T-helper 2 cell treated with Interferon-gamma antibody and Interleukin-4, amounts not matched to agents 5 μg/mL and 100 μg/mL, for 36 hours (primary cell): Measurements from ENCODE around the gene RGS12.
A peak's percentile ranks its signal among the peaks of the same experiment; 100 is the strongest.

Experiments
- DNase-seq: peaks from one replicate; pipeline ENCODE4 v3.0.0; 2021; ENCODE audit warnings: low spot score
- H3K27ac Mint-ChIP-seq: one replicate; pipeline ENCODE4 v1.8.0; 2021; ENCODE audit warnings: mild to moderate bottlenecking, mixed read lengths
- H3K27me3 Mint-ChIP-seq: one replicate; pipeline ENCODE4 v1.8.0; 2021; ENCODE audit warnings: low read depth, mixed read lengths
- H3K36me3 Mint-ChIP-seq: one replicate; pipeline ENCODE4 v1.8.0; 2021; ENCODE audit warnings: low read depth, mixed read lengths
- H3K4me1 Mint-ChIP-seq: one replicate; pipeline ENCODE4 v1.8.0; 2021; ENCODE audit warnings: low read depth, mixed read lengths
- H3K4me3 Mint-ChIP-seq: one replicate; pipeline ENCODE4 v1.8.0; 2022; ENCODE audit warnings: mild to moderate bottlenecking, moderate library complexity, mixed read lengths
- H3K9me3 Mint-ChIP-seq: one replicate; pipeline ENCODE4 v1.8.0; 2021; ENCODE audit warnings: mixed read lengths

Gene RGS12

DNA sequence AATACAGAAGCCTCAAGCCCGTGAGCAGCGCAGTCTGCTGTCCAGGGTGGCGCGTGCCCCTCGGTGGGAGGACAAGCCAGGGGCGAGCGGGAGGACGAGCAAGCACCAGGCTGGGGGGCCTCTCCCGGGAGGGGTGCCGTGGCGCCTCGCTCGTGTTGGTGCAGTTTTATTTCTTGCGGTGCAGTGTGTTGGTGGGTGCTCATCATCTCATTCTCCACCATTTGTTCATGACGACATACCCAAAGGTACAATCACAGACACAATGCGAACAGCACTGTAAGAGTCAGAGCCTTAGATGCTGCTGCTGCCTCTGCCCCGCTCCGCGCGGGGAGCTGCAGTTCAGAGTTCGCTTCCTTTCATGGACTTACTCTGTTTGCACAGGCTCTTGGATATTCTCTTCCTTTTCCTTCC lies 30.3 kb downstream of the RGS12 start:
- Mint-ChIP-seq H3K9me3 (no peaks in the 10 kb centered on the region), H3K27me3 (peaks cover 2% of the 10 kb centered on the region), H3K36me3 (no peaks in the 10 kb centered on the region), H3K4me1 (no peaks in the 10 kb centered on the region), H3K4me3 (no peak overlapping the region), H3K27ac (no peak overlapping the region)
- no peak for DNase-seq

GRCh38 chr4:3324093-3324815 lies 31.4 kb downstream of the RGS12 start:
- Mint-ChIP-seq H3K27me3 (peaks cover 2% of the 10 kb centered on the region), H3K9me3 (no peaks in the 10 kb centered on the region), H3K4me1 (no peaks in the 10 kb centered on the region), H3K27ac (no peak overlapping the region), H3K4me3 (no peak overlapping the region), H3K36me3 (no peaks in the 10 kb centered on the region)
- no peak for DNase-seq

- no peak for DNase-seq
- H3K4me3 Mint-ChIP-seq = no peak overlapping the region
Observed at GRCh38 chr4:3328814-3329663, 36.2 kb downstream of the RGS12 start.

GRCh38 chr4:3329887-3330286 lies 37.1 kb downstream of the RGS12 start:
- H3K27ac Mint-ChIP-seq = no peak overlapping the region
- peaks cover 5% of the 10 kb centered on the region for H3K4me1 Mint-ChIP-seq
- DNase-seq = no peak
- H3K4me3 Mint-ChIP-seq = no peak overlapping the region
- no peaks in the 10 kb centered on the region for H3K36me3 Mint-ChIP-seq
- H3K27me3 Mint-ChIP-seq = peaks cover 4% of the 10 kb centered on the region
- H3K9me3 Mint-ChIP-seq = no peaks in the 10 kb centered on the region

More at GRCh38 chr4:3328814-3329663, 36.2 kb downstream of the RGS12 start:
- Mint-ChIP-seq H3K4me1 (peaks cover 3% of the 10 kb centered on the region), H3K9me3 (no peaks in the 10 kb centered on the region), H3K27me3 (peaks cover 2% of the 10 kb centered on the region), H3K36me3 (no peaks in the 10 kb centered on the region), H3K27ac (no peak overlapping the region)

DNA sequence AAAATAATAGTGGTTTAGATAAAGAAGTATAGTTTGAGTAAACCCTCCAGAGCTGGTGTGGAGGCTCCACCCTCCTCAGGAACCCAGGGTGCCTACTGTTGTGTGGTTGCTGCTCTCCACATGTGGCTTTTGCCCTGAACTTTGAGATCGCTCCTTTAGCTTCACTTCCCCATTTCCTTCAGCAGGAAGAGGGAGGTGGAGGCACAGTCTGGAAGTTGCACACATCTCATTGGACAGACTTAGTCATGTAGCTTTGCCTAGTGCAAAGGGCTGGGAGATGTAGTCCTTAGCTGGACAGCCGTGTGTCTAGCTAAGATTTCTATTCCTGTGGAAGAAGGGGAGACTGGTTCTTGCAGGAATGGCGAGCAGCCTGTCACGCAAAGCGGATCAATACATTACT lies 37.9 kb downstream of the RGS12 start:
- Mint-ChIP-seq H3K4me3 (no peak overlapping the region), H3K27me3 (peaks cover 2% of the 10 kb centered on the region), H3K4me1 (peaks cover 5% of the 10 kb centered on the region), H3K36me3 (no peaks in the 10 kb centered on the region), H3K27ac (no peak overlapping the region), H3K9me3 (no peaks in the 10 kb centered on the region)
- DNase-seq = no peak

- Mint-ChIP-seq H3K27me3 (peaks cover 2% of the 10 kb centered on the region), H3K4me1 (peaks cover 5% of the 10 kb centered on the region), H3K36me3 (no peaks in the 10 kb centered on the region), H3K27ac (no peak overlapping the region), H3K4me3 (no peak overlapping the region), H3K9me3 (no peaks in the 10 kb centered on the region)
- DNase-seq = no peak
Observed at GRCh38 chr4:3331511-3332394, 38.9 kb downstream of the RGS12 start.

- H3K27me3 Mint-ChIP-seq = peaks cover 2% of the 10 kb centered on the region
- no peaks in the 10 kb centered on the region for H3K36me3 Mint-ChIP-seq
- H3K4me3 Mint-ChIP-seq = no peak overlapping the region
- no peak for DNase-seq
- peaks cover 5% of the 10 kb centered on the region for H3K4me1 Mint-ChIP-seq
- no peak overlapping the region for H3K27ac Mint-ChIP-seq
- no peaks in the 10 kb centered on the region for H3K9me3 Mint-ChIP-seq
Observed at GRCh38 chr4:3332498-3332897, 39.7 kb downstream of the RGS12 start.

GRCh38 chr4:3334316-3334715 lies 41.5 kb downstream of the RGS12 start:
- Mint-ChIP-seq H3K27ac (no peak overlapping the region), H3K4me1 (peaks cover 5% of the 10 kb centered on the region), H3K9me3 (no peaks in the 10 kb centered on the region), H3K27me3 (peaks cover 2% of the 10 kb centered on the region), H3K36me3 (no peaks in the 10 kb centered on the region), H3K4me3 (no peak overlapping the region)
- no peak for DNase-seq

- Mint-ChIP-seq H3K4me1 (peaks cover 5% of the 10 kb centered on the region), H3K9me3 (no peaks in the 10 kb centered on the region), H3K27me3 (peaks cover 2% of the 10 kb centered on the region), H3K27ac (no peak overlapping the region), H3K4me3 (no peak overlapping the region), H3K36me3 (no peaks in the 10 kb centered on the region)
- no peak for DNase-seq
Observed at GRCh38 chr4:3335385-3335784, 42.6 kb downstream of the RGS12 start.

GRCh38 chr4:3335982-3336381 lies 43.2 kb downstream of the RGS12 start:
- Mint-ChIP-seq H3K27me3 (peaks cover 2% of the 10 kb centered on the region), H3K4me3 (no peak overlapping the region), H3K36me3 (no peaks in the 10 kb centered on the region), H3K9me3 (no peaks in the 10 kb centered on the region), H3K27ac (no peak overlapping the region), H3K4me1 (peaks cover 2% of the 10 kb centered on the region)
- no peak for DNase-seq

DNA sequence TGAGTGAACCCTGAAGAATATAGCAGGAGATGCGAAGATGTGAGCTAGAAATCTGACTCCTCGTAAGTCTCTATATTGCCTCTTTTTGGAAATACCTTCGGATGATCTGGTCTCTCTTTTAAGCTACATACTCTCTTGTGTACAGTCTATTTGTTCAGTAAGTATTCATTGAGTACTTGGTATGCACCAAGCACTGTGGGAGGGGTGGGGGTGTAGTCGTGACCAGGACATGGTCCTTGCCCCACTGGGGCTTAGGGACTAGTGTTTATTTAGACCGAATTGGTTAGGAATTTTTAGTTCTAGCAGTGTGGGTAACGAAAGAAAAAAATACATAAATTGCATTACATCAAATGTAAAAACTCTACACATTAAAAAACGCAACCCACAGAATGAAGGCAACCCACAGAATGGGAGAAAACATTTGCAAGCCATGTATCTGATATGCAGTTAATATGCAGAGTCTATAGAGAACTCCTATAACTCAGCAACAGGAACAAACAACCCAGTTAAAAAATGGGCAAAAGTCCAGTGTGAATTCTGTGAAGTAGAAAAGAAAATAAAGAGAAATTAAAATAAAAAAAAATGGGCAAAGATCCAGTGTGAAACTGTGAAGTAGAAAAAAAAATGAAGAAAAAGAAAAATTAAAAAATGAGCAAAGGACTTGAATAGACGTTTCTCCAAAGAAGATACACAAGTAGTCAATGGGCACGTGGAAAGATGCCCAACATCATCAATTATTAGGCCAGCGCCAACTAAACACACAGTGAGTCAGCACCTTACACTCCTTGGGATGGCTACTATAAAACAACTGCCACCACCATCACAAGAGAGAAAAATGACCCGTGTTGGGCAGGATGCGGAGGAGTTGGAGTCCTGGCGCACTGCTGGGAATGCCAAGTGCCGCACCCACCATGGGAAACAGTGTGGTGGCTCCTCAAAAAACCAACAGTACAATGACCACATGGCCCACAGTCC lies 43.8 kb downstream of the RGS12 start:
- H3K36me3 Mint-ChIP-seq = no peaks in the 10 kb centered on the region
- peaks cover 2% of the 10 kb centered on the region for H3K4me1 Mint-ChIP-seq
- H3K27ac Mint-ChIP-seq = no peak overlapping the region
- H3K27me3 Mint-ChIP-seq = peaks cover 2% of the 10 kb centered on the region
- no peak overlapping the region for H3K4me3 Mint-ChIP-seq
- DNase-seq = no peak
- no peaks in the 10 kb centered on the region for H3K9me3 Mint-ChIP-seq

DNA sequence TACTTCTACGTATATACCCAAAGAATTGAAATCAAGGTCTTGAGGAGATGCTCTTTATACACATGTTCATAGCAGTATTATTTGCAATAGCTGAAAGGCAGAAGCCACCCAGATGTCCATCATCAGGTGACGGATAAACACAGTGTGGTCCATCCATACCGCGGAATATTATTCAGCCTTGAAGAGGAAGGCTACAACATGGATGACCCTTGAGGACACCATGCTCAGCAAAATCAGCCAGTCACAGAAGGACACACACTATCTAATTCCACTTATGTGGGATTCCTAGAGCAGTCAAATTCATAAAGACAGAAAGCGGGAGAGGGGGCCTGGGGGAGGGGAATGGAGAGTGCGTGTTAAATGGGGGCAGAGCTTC lies 44.5 kb downstream of the RGS12 start:
- H3K27me3 Mint-ChIP-seq = peaks cover 2% of the 10 kb centered on the region
- peaks cover 6% of the 10 kb centered on the region for H3K4me1 Mint-ChIP-seq
- H3K36me3 Mint-ChIP-seq = no peaks in the 10 kb centered on the region
- H3K27ac Mint-ChIP-seq = no peak overlapping the region
- H3K9me3 Mint-ChIP-seq = no peaks in the 10 kb centered on the region
- no peak for DNase-seq
- no peak overlapping the region for H3K4me3 Mint-ChIP-seq

DNA sequence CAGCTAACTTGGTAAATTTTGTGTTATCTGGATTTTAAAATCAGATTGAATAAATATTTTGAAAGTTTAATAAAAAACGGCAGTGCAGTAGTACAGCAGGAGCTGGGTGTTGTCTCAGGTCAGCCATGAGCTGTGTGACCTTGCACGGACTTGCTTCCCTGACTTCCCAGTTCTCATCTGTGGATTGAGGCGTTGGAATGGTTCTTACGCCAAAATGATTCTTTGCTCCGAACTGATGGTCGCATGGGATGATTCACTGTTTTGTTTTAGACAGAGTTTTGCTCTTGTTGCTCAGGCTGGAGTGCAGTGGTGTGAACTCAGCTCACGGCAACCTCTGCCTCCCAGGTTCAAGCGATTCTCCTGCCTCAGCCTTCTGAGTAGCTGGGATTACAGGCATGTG lies 45.0 kb downstream of the RGS12 start:
- DNase-seq = peak; percentile 1
- Mint-ChIP-seq H3K9me3 (no peaks in the 10 kb centered on the region), H3K27ac (no peak overlapping the region), H3K4me1 (peaks cover 7% of the 10 kb centered on the region), H3K4me3 (no peak overlapping the region), H3K36me3 (no peaks in the 10 kb centered on the region), H3K27me3 (peaks cover 2% of the 10 kb centered on the region)
